HG03280 (cell line): ENCODE measurements around the gene CCN6.

Source experiments
- ATAC-seq: cut with Tn5 transposase; IDR thresholded peaks from one replicate; pipeline ENCODE4 v1.9.1; 2021; ENCODE audit warnings: mild to moderate bottlenecking, moderate library complexity; ENCODE audit not compliant: unreplicated experiment

The CCN6 gene

DNA sequence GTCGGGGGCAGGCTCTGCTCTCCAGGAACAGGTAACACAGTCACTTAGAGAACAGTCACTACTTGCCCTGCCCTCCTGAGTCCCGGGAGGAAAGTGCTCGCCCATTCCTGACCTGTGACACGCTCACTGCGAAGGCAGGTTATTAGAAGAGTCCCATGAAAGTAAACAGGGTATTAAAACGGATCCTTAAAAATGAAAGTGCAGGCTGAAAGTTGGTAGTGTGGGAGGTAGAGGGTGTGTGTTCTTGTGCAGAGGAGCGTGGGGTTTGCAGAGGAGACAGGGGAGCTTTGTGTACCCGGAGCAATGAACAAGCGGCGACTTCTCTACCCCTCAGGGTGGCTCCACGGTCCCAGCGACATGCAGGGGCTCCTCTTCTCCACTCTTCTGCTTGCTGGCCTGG lies at the start of gene CCN6:
CCN6 (plus strand) TSS at position 104 of the 400 bp plus-strand sequence; CDS start at position 358, 254 bp downstream.
- ATAC-seq = no peak

DNA sequence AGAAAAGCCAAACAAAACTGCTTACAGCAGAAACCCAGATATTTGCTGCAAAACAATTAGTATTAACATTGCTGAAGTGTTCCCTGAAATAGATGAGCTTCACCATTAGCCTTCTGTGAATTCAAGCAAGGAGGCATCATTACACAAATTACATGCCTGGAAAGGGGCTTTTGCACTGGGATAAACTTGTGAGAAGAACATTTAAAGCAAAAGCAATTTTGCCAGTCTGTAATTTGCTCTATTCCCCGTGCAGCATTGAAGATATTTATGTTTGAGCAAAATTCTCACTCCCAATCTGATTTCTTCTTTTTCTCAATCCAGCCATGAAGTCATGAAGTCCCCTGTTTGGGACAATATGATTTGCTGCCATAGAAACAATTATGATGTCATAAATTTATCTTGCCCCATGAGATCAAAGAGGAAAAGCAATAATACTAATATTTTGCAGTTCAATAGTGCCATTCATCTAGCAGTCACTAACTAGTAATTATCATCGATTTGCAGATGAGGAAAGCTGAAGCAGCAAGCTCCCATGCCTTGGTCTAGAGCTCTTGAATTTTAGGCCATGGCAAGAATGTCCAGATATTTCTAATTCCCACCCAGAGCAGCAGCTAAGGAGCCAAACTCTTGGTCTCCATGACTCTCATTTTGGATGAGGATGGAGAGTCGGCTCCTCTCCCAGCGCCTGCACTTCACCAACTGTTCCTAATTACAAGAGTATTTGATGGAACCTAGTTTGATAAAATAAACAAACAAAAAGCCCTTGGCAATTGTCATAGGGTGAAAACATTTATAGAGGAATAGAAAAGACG lies 49.5 kb upstream of the CCN6 start:
- no peak for ATAC-seq

DNA sequence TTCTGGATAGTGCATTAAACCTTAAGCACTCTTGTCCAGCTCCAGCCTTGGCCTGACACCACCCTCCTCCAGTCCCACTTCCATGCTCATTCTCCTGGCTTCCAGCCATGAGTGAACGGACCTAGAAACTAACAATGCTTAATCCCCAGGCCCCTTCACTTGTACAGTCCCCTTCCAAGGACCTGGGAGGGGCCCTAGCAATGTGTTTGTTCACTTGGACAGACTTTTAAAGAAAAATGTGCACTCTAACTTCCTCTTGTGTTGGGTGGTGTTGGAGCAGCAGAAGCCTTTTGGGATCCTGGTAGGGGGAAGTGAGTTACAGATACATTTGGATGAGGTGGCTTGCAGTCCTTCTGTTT lies 48.9 kb upstream of the CCN6 start:
- ATAC-seq = no peak

DNA sequence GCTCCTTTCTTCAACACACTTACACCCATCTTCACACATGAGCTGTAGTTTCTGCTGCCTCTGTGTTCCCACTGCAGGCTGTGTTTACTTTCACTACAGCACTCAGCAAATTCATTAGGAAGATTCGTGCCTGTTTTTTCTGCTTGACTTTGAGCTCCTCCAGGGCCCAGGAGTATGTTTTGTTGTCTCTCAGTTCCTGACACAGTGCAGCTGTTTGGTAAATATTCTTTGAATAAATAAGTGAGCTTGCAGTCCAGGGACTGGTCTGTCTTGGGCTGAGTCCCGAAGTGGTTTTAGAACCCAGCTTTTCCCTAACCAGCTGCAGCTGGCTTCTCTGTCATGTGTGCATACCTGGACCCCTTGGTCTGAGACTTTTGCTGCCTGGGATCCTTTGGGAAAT lies 46.6 kb upstream of the CCN6 start:
- no peak for ATAC-seq

DNA sequence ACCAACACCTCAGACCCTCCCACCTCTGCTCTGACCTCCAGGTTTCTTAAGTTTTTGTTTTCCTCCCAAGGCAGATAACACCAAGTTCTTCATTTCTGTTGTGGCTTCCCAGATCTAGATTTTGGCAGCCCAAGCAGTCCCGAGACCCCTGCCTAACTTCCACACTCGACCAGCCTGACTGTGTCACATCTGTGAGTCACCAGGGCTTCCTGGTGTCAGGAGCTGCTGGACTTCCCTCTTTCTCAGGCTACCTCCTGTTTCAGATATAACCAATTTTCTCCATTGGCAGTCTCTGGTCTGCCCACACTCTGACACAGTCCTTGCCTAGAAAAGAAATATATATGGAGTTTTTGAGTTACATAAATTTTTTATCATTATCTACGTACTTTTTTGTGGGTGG lies 46.1 kb upstream of the CCN6 start:
- ATAC-seq = no peak

DNA sequence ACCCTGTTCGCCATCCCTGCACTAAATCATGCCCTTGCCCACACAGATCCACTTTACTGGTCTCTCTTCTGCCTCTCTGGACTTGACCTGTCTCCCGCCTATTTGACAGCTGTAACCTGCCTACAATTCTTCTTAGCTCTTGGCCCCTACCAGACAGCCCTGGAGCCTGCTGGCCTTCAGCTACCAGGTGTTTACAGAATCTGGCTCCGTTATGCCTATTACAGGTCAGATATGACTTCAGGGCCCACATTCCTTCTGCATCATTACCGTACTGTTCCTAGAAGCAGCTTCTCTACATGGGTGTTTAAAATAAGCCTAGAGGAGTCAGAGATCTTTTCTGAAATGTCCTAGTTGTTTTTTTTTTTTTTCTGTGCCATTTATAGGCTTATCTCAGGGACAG lies 45.4 kb upstream of the CCN6 start:
- no peak for ATAC-seq

DNA sequence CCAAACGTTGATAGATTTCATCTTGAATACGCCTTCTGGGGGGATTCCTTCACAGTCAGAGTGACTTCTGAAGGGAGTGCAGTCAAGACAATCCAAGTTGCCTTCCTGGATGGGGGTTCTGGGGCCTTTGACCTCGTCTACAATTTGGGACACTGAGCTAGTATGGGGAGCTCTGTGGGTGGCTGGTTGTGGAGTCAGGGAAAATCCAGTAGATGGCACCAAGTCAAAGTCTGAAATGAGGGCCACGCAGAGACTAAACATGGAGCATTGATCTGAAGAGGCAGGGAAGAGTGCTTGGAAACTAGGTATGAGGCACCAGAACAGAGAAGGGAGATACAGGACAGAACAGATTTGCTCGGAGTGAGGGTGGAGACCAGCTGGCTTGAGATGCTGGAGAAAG lies 43.6 kb upstream of the CCN6 start:
- no peak for ATAC-seq

DNA sequence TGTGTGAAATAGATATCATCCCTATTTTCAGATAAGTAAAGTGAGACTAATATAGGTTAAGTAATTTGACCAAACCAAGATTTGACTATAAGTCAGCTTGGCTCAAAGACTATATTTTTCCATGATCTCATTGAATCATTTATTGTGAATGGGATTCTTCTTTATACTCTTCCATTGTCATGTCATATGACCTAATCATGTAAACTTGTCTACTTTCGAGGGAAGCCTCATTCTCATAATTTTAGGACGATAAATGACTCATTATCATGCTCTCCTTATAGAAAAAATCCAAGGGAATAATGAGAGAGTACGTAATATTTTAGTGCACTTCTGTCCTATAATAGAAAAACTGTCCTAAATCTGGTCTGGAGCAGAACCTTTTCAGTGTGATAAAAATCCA lies 40.9 kb upstream of the CCN6 start:
- ATAC-seq = no peak

DNA sequence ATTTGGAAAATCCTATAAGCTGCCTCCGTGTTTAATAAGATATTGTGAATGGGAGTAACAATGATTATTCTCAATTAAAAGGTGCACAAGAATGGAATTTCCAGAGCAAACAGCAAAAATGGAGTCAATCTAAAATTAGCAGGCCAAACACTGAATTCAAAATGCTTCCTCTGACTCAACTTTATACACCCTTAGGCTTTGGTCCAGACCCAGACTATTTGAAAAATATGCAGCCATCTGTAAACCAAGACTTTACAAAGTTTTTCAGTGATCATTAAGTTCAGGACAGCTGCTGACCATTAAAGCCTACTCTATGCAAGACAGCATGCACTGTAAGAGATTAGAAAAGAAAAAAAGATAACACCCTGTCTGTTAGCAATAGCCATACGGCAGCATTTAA lies 39.4 kb upstream of the CCN6 start:
- ATAC-seq = no peak

DNA sequence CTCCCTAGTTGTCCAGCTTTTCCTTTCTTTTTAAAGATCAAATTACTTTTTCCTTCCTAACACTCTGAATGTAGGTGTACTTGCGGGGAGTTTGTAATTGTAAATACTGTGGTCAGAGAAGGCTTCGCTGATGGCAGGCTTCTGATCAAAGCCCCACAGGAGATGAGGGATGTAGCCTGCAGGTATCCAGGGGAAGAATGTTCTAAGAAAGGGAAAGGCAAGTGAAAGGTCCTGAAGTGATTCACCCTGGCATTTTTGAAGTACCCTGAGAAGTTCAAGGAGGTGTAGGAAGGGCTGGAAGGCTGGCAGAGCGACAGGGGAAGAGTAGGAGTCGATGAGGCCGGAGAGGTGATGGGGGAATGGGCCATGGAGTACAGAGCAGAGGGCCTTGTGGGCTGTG lies 38.2 kb upstream of the CCN6 start:
- ATAC-seq = no peak

DNA sequence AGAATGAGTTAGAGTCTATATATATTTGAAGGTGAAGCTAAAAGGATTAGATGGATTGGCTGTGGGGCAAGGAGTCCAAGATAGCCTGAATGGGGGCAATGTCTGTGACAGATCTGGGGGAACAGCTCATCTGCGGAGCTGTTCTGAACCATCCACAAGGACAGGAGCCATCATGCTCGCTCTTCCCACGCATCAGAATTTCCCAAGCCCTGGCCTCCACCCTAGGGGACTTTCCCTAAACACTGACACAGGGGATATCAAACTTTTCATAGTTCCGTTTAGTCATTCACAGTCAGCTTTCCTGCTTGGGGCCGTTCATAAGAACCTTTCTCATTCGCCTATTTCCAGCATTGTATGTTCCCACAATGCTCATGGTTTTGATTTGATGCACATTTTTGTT lies 37.6 kb upstream of the CCN6 start:
- no peak for ATAC-seq

DNA sequence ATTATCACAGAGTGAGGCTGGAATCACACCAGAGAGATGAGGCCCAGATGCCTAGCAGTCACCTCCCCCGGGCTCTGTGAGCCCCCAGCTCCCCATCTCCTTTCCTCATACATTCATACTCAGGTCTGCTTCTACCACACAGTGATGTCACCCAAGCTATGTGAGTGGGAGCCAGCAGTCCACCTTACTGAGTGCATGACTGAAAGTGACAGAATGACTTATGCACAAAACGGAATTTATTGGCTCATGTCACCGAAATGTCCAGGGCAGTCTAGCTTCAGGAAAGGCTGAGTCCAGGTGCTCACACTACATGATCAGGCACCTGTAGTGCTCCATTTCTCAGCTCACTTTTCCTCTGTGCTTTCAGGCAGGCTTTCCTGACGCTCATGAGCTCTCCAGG lies 36.7 kb upstream of the CCN6 start:
- ATAC-seq = no peak

DNA sequence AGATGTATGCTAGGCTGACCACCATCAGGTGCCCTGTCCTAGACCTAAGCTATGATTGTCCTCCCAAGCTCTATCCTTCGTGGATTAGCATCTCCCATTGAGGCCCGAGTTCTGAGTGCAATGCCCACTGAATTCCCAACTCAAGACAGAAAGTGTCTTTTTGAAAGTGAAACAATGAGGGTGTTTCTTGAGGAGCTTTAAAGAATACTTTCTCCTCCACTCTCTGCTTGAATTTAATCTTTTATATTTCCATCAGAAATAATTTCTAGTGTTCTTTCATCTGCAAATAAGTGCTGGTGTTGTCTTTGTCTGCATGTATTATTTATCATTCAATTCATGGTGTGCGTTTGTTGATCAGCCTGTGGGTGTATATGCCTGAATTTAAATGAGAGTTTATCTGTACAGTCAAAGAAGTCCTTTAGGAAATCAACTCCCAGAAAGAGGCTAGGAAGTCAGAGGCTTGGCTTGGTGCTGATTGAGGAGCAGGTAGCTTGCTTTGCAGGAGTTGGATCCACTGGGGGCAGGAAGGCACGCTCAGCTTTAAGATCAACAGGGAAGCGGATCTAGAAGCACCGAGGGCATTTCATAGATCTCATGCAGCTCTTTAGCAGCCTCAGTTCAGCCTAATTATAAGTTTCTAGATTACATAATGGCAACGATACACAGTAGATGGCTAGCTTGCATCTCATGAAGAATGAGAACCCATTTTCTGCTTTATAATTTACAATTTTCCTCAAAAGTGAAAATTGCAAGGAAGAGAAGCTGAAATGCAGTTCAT lies 36.0 kb upstream of the CCN6 start:
- no peak for ATAC-seq

DNA sequence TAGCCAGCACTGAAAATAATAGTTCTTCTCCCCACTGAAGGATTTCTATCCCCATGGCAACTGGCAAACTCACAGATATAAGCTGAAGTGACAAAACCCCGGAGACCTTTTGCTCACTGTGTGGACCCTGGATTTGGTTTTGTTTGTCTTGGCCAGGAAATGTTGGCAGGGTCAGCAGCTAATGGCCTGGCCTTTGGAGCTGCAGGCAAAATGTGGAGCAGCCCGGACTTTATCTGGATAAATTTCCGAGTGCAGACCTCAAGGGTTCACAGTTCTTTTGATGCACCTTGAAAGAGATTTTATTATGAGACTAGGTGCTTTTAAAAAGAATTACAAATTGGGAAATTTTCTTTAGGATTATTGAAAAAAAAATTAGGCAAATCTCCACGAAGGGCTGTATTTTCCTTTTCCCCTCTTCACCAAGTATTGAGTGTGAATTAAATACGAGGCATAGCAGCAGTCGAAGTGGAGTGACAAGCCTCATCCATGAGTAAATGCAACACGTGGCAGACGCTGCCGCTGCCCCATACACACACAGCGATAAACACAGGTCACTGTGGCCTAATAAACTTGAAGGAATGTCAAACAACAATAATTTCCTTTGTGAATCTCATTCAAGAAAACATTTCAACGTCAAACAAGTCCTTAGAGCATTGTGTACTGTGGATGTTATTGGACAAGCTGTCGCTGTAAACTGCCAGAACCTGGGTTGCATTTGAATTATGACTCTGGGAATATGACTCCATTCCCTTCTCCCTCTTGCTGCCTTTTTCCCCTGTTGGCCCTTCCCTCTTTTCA lies 35.1 kb upstream of the CCN6 start:
- no peak for ATAC-seq

DNA sequence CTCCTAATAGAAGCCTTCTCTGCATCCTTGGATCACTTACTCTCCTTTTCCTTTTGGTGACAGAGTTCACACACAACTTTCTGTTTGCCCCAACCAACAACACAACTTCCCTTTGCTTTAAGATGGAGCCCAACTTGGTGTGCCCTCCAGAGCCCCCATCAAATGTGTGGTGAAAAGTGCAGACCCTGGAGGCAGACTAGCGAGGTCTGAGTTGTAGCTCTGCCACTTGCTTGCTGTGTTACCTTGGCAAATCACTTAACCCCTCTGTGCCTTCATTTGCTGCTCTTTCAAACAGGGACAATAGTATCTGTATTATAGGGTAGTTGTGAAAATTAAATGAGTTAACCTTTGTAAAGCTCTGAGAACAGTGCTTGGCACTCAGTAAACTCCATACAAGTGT lies 34.3 kb upstream of the CCN6 start:
- no peak for ATAC-seq

DNA sequence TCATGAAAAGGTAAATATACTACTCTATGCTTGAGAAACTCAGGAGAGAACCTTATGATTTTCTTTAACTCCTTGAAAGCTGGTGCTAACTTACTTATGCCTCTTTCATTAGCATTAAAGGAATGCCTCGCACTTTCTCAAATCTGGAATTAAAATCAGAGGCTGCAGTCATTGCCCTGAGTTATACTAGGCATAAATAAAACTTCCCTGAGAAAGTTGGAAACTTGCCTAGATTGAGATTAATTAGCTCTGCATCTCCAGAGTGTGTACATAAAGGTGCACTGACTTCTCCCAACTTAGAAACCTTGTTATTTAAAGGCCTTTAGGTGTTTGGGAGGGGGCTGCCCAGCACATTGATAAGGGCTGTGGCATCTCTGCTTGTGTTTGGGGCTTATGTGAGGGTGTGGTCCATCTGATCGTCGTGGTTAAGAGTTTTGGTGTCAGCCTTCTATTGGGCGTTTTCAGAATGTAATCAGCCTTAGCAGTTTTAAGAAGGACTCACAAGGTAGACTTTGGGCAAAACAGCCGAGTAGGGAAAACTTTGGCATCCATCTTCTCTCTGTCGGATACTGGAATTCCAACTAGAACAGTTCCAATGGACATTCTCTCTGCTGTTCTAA lies 32.1 kb upstream of the CCN6 start:
- no peak for ATAC-seq

DNA sequence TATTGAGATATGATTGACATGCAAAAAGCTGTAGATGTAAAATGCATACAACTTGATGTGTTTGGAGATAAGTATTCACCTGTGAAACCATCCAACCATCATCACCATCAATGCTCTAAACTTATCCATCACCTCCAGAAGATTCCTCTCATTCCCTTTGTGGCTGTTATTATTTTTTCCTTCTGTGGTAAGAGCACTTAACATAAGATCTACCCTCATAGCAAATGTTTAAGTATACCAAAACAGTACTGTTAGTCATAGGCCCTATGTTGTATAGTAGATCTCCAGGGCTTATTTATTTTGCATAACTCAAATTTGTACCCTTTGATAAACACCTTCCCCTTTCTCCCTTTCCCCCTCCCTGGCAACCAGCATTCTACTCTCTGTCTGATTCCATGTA lies 31.2 kb upstream of the CCN6 start:
- no peak for ATAC-seq

DNA sequence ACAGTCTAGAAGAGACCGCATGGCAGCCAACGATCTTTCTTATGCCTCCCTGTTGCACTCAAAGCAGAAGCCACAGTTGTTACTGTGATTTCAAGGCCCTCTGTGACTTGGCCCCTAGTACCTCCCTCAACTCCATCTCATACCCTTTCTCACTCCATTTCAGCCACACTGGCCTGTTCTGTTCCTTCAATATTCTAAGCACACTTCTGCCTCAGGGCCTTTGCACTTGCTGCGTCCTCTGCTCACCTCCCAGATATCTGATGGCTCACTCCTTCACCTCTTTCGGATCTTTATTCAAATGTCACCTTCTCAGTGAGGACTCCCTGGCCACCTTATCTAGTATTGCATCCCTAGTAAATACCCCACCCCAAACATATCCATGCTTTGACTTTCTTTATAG lies 29.4 kb upstream of the CCN6 start:
- no peak for ATAC-seq

DNA sequence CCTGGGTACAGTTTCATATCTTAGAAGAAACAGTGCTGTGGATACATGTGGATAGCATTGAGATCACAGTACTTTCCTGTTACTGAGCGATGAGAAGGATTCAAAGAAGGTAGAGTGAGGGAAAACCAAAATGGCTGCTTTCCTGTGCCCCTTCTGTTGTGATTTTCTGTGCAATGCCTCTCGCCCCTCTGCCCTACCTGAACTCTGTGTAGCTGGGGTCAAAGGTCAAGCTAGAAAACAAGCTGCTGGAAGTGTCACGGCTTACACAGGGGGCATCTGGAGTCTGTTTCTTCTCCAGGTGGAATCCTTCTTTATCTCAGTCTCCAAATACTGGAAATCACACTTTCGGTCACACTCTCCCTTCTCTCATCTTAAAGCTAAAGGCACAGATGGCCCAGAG lies 27.0 kb upstream of the CCN6 start:
- ATAC-seq = no peak

DNA sequence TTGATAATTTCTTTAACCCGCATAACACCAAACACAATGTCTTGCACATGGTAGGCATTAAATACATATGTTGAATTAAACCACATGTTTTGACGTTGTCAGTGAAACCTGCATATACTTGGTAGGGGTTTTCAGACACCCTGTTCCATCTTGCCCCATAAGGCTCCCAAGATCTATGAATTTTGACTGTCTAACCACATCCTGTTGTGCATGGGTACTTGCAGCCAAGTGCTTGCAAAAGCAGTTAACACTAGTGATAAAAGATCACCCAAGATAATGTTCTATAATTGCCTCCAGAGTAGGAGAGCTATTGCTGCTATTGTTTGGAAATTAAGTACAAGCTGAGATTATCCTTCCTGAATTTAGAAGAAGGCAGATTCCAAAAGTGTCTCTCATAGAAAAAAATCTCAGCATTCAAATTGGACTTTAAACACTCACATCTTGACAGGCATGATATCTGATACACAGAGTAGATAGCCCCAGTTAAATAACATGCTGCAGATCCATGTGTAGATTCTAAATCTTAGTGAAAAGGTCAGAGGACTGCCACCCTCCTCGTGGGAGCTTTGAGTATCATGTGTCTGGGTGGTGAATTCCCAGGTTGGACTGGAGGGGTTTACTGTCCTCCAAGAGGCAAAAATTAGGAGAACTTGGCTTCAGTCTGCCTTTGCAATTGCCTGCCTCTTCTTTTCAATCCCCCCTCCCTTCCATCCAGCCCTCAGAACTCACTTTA lies 25.8 kb upstream of the CCN6 start:
- no peak for ATAC-seq
